Urinary bladder (tissue), 4 donors: ENCODE data around the gene SLIT2. TPM values are rescaled to one million over a fixed set of nuclear protein-coding genes. Genes with fewer than 3 reads are reported as not detected.
A peak's percentile ranks its signal among the peaks of the same experiment; 100 is the strongest.

ENCODE experiments used
- DNase-seq: peaks from one replicate; pipeline ENCODE4 v3.0.0-alpha.2; 2015; ENCODE audit errors: extremely low spot score
- H3K27ac ChIP-seq: one replicate; pipeline ENCODE4 v1.5.1; 2013; ENCODE audit warnings: low read depth, mild to moderate bottlenecking, moderate library complexity
- H3K36me3 ChIP-seq: one replicate; pipeline ENCODE4 v1.6.1; 2013; ENCODE audit warnings: mild to moderate bottlenecking, moderate library complexity; ENCODE audit not compliant: insufficient read depth
- H3K4me1 ChIP-seq: one replicate; pipeline ENCODE4 v1.6.1; 2013; ENCODE audit warnings: mild to moderate bottlenecking, moderate library complexity; ENCODE audit not compliant: insufficient read depth
- H3K4me3 ChIP-seq: one replicate; pipeline ENCODE4 v1.5.1; 2013; ENCODE audit warnings: low read depth, low read length
- WGBS: extraction: QIAGEN DNeasy Blood & Tissue Kit; methylation state at CpG from one replicate; pipeline ENCODE4 v1.1.7; 2013; 5-methylcytosine and 5-hydroxymethylcytosine counted together
- polyA plus RNA-seq: library from polyadenylated mRNA; stranded (reverse); fragments of 200-250 nt; gene quantifications from one replicate; pipeline ENCODE4 v1.2.3, GENCODE V29; 2013
- total RNA-seq: library from RNA; depleted of rRNA; stranded (reverse); fragments of >200 nt; gene quantifications from one replicate; pipeline ENCODE4 v1.2.3, GENCODE V29; 2014
- donor health status: healthy with polysubstance abuse.
- donor health status: healthy.

The SLIT2 gene
- total and polyA plus RNA-seq, 2 donors, result 30.5 to 125 TPM

- Histone ChIP-seq H3K4me3 (peak overlapping the region; percentile 74), H3K4me1 (no peaks in the 10 kb centered on the region), H3K27ac (no peak overlapping the region), H3K36me3 (no peaks in the 10 kb centered on the region)
- DNase-seq, result no peak
- WGBS, result 2% methylated on average over 72 of the region's 72 CpGs
These were observed 3.0 kb downstream of the SLIT2 start for GRCh38 chr4:20254511-20255250.

GRCh38 chr4:20255251-20255586 is 3.5 kb downstream of the SLIT2 start:
- H3K27ac ChIP-seq, result no peak overlapping the region
- H3K4me3 ChIP-seq, result peak overlapping the region; percentile 74
- no peaks in the 10 kb centered on the region for H3K36me3 ChIP-seq
- WGBS, result 23% methylated on average over 8 of the region's 8 CpGs
- H3K4me1 ChIP-seq, result no peaks in the 10 kb centered on the region
- DNase-seq, result no peak

DNA sequence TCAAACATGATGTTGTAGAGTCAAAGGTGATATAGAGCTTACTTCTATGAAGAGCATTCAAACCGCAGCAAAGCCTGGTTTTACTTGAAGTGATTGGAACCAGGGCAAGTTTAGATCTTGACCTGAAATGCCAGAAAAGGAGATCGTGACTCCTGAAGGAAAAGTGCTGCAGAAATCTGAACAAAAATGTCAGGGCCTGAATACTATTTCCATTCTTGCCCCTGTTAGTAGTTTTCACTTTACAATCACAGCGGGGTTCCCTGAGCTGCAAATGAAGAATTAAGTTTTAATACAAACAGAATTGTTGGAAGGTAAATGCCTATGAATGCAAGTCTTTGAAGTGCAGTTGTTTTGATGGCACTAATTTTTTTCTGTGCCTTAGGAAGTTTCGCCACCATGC is 4.1 kb downstream of the SLIT2 start:
- WGBS, result 56% methylated on average over 4 of the region's 4 CpGs
- no peak overlapping the region for H3K27ac ChIP-seq
- no peaks in the 10 kb centered on the region for H3K36me3 ChIP-seq
- no peaks in the 10 kb centered on the region for H3K4me1 ChIP-seq
- no peak overlapping the region for H3K4me3 ChIP-seq
- DNase-seq, result no peak

DNA sequence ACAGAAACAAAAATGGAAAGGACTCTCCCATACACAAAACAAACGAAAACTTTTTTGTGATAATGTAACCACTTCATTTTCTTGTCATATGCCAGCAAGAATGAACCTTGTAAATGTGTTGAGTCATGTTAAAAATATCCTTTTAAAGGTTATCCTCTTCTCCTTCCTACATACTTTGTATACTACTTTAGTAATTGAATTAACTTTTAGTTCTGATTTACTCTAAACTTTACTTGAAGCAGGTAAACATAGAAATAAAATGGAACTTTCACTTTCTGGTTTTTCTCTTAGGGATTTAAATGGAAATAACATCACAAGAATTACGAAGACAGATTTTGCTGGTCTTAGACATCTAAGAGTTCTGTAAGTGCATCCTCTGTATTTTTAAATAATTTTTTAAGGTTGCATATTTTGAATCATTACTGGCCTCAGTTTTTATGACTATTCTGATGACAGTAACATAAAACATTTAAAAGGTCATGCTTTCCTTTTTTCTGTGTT is 4.7 kb downstream of the SLIT2 start:
- no peak for DNase-seq
- Histone ChIP-seq H3K36me3 (no peaks in the 10 kb centered on the region), H3K4me3 (no peak overlapping the region), H3K4me1 (no peaks in the 10 kb centered on the region), H3K27ac (no peak overlapping the region)
- 50% methylated on average over 2 of the region's 2 CpGs for WGBS

DNA sequence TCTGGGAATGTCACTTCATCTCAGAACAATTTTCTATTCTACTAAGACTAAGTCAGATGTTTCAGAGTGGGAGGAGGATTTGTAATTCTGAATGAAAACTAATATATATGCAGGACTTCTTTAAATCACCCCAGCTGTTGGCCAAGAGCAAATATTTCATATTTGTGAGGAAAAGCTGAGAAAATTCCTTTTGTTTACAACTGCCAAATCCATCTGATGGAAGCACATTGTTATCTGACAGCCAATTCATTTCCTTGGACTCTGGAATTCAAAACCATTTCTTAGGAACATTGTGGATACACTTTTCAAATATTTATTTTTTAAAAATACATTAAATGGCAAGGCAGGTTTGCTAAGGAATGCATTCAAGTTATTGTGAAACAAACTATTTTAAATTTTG is 8.0 kb downstream of the SLIT2 start:
- H3K4me1 ChIP-seq, result no peaks in the 10 kb centered on the region
- no peak for DNase-seq
- no peak overlapping the region for H3K27ac ChIP-seq

GRCh38 chr4:20260821-20261220 is 9.1 kb downstream of the SLIT2 start:
- no peak for DNase-seq
- H3K4me1 ChIP-seq, result no peaks in the 10 kb centered on the region
- no peak overlapping the region for H3K27ac ChIP-seq
- 48% methylated on average over 2 of the region's 2 CpGs for WGBS
- no peak overlapping the region for H3K4me3 ChIP-seq
- no peaks in the 10 kb centered on the region for H3K36me3 ChIP-seq

More for the DNA sequence above, 8.0 kb downstream of the SLIT2 start:
- no peaks in the 10 kb centered on the region for H3K36me3 ChIP-seq
- no peak overlapping the region for H3K4me3 ChIP-seq

- no peak for DNase-seq
- 63% methylated on average over 2 of the region's 2 CpGs for WGBS
- Histone ChIP-seq H3K36me3 (no peaks in the 10 kb centered on the region), H3K27ac (no peak overlapping the region), H3K4me3 (no peak overlapping the region), H3K4me1 (no peaks in the 10 kb centered on the region)
These were observed 10.5 kb downstream of the SLIT2 start for GRCh38 chr4:20262221-20262620.

- Histone ChIP-seq H3K4me1 (no peaks in the 10 kb centered on the region), H3K36me3 (peaks cover 3% of the 10 kb centered on the region), H3K27ac (no peak overlapping the region), H3K4me3 (no peak overlapping the region)
- no peak for DNase-seq
These were observed 13.0 kb downstream of the SLIT2 start for GRCh38 chr4:20264688-20265087.

DNA sequence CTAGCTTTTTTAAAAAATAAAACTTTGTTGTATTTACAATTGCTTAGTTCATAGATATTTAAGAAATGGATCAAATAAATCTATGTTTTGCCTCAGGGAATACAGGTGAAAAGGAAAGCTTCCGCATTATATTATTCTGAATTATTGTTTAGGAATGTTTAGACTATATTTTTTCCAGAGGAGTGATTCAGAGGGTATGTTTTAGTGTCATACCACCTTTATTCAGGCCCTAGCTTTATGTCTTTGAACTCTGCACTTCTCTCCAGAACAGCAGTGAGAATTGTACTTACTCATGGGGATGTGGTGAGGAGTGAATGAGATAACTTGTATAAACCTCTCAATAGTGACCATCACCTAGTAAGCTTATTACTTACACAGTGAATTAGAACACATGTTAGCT is 14.0 kb downstream of the SLIT2 start:
- 100% methylated on average over 1 of the region's 1 CpG for WGBS
- DNase-seq, result no peak
- H3K4me1 ChIP-seq, result no peaks in the 10 kb centered on the region
- H3K36me3 ChIP-seq, result peaks cover 3% of the 10 kb centered on the region
- no peak overlapping the region for H3K4me3 ChIP-seq
- no peak overlapping the region for H3K27ac ChIP-seq

GRCh38 chr4:20266215-20267082 is 14.7 kb downstream of the SLIT2 start:
- no peak for DNase-seq
- H3K36me3 ChIP-seq, result peaks cover 3% of the 10 kb centered on the region
- no peak overlapping the region for H3K27ac ChIP-seq
- 57% methylated on average over 4 of the region's 4 CpGs for WGBS
- H3K4me3 ChIP-seq, result no peak overlapping the region
- no peaks in the 10 kb centered on the region for H3K4me1 ChIP-seq

DNA sequence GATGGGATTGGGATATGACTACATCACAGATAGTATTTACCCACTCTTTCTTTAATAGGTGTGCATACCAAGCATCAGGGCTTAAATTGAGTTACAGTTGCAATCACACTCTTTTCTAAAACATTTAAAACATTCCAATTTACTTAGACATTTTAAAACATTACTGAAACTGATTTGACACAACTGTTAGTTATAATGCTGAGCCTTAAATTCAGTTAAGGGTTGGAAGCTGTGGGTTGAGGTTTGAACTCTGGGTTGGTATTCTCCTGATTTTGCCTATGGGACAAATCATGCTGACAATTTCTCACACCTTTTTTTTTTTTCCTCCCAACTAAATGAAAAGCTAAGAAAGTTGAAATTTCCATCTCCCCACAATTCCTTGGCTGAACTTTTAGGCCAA is 16.3 kb downstream of the SLIT2 start:
- H3K27ac ChIP-seq, result no peak overlapping the region
- H3K4me1 ChIP-seq, result no peaks in the 10 kb centered on the region
- DNase-seq, result no peak
- H3K36me3 ChIP-seq, result peaks cover 3% of the 10 kb centered on the region
- no peak overlapping the region for H3K4me3 ChIP-seq

DNA sequence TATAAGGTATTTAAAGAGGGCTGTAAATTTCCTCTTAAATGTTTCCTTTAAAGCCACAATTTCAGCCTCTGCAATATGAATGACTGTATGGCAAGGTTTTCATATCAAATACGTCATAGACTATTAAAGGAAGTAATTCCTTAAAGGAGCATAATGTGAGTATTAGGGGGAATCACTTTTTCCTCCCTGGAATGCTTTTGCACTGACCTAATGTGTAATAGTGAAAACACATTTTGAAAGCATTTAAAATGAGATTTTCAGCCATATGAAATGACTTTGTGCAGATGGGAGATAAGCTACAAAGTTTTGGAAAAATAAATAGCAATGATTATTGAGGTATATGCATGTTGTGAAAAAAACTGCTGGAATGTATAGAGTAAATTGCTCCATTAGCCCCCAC is 17.6 kb downstream of the SLIT2 start:
- no peak for DNase-seq
- Histone ChIP-seq H3K4me3 (no peak overlapping the region), H3K36me3 (peaks cover 3% of the 10 kb centered on the region), H3K27ac (no peak overlapping the region), H3K4me1 (no peaks in the 10 kb centered on the region)
- WGBS, result 71% methylated on average over 1 of the region's 1 CpG

- WGBS, result 55% methylated on average over 3 of the region's 3 CpGs
- peaks cover 3% of the 10 kb centered on the region for H3K36me3 ChIP-seq
- no peak for DNase-seq
- no peaks in the 10 kb centered on the region for H3K4me1 ChIP-seq
- H3K27ac ChIP-seq, result no peak overlapping the region
- no peak overlapping the region for H3K4me3 ChIP-seq
These were observed 20.2 kb downstream of the SLIT2 start for GRCh38 chr4:20271950-20272349.

DNA sequence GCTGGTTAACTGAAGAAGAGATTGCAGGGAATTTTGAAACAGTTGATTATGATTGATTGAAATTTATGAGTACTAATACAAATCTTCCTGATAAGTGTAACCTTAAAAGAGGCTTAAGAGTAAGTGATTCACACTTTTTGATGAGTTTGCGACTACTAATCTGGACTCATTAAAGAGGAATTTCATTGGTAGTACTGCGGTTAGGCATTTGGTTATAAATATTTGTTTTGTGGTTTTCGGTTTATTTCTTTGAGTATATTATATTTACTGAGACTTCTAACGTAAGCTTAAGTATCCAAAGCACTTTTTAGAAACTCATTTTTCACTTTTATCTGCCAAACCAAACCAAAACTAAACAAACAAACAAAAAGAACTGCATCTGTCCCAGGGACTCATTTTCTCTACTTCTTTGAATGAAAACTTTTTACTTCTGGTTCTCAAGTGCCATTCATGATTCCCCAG is 20.7 kb downstream of the SLIT2 start:
- no peak for DNase-seq
- Histone ChIP-seq H3K36me3 (peaks cover 3% of the 10 kb centered on the region), H3K27ac (no peak overlapping the region), H3K4me1 (no peaks in the 10 kb centered on the region), H3K4me3 (no peak overlapping the region)
- 63% methylated on average over 4 of the region's 4 CpGs for WGBS
